ENCODE data around the gene UQCRC1.

UQCRC1 gene

GRCh38 chr3:48634661-48635221, 25.3 kb upstream of the UQCRC1 start:
- FAIRE-seq, result peak; percentile 85
- DNase-seq (ENCODE audit: insufficient read length, low spot score), result peak; percentile 82

GRCh38 chr3:48633743-48634142, 24.3 kb upstream of the UQCRC1 start:
- FAIRE-seq (no peak), DNase-seq (ENCODE audit: insufficient read length, low spot score) (no peak)

- DNase-seq (ENCODE audit: insufficient read length, low spot score) (no peak), FAIRE-seq (no peak)
Measured at GRCh38 chr3:48633256-48633655, 23.8 kb upstream of the UQCRC1 start.

GRCh38 chr3:48631516-48632448, 22.3 kb upstream of the UQCRC1 start:
- DNase-seq (ENCODE audit: insufficient read length, low spot score) (no peak), FAIRE-seq (no peak)

GRCh38 chr3:48630833-48631232, 21.4 kb upstream of the UQCRC1 start:
- FAIRE-seq, result no peak

GRCh38 chr3:48630407-48630806, 21.0 kb upstream of the UQCRC1 start:
- no peak for FAIRE-seq

More at GRCh38 chr3:48630833-48631232, 21.4 kb upstream of the UQCRC1 start:
- no peak for DNase-seq (ENCODE audit: insufficient read length, low spot score)

GRCh38 chr3:48629894-48630293, 20.4 kb upstream of the UQCRC1 start:
- FAIRE-seq, result no peak

More at GRCh38 chr3:48630407-48630806, 21.0 kb upstream of the UQCRC1 start:
- DNase-seq (ENCODE audit: insufficient read length, low spot score), result no peak

GRCh38 chr3:48628277-48629017, 19.0 kb upstream of the UQCRC1 start:
- DNase-seq (ENCODE audit: insufficient read length, low spot score) (no peak), FAIRE-seq (no peak)

More at GRCh38 chr3:48629894-48630293, 20.4 kb upstream of the UQCRC1 start:
- no peak for DNase-seq (ENCODE audit: insufficient read length, low spot score)

GRCh38 chr3:48625600-48625999, 16.2 kb upstream of the UQCRC1 start:
- FAIRE-seq (no peak), DNase-seq (ENCODE audit: insufficient read length, low spot score) (no peak)

- FAIRE-seq, result no peak
- DNase-seq (ENCODE audit: insufficient read length, low spot score), result no peak
Measured at GRCh38 chr3:48624767-48625166, 15.3 kb upstream of the UQCRC1 start.

- FAIRE-seq, result no peak
- no peak for DNase-seq (ENCODE audit: insufficient read length, low spot score)
Measured at GRCh38 chr3:48623851-48624547, 14.6 kb upstream of the UQCRC1 start.

GRCh38 chr3:48621461-48621869, 12.0 kb upstream of the UQCRC1 start, which contains the start of gene TMEM89:
TSS of gene TMEM89 (minus strand) at chr3:48621769. CDS start at chr3:48621756, 13 bp downstream.
- DNase-seq (ENCODE audit: insufficient read length, low spot score), result no peak

GRCh38 chr3:48619541-48620524, 10.4 kb upstream of the UQCRC1 start:
- DNase-seq (ENCODE audit: insufficient read length, low spot score) (no peak), FAIRE-seq (no peak)

More at GRCh38 chr3:48621461-48621869, 12.0 kb upstream of the UQCRC1 start, which contains the start of gene TMEM89:
- FAIRE-seq, result no peak

GRCh38 chr3:48617559-48617958, 8.1 kb upstream of the UQCRC1 start:
- FAIRE-seq (no peak), DNase-seq (ENCODE audit: insufficient read length, low spot score) (no peak)

GRCh38 chr3:48614044-48614443, 4.6 kb upstream of the UQCRC1 start:
- FAIRE-seq (no peak), DNase-seq (ENCODE audit: insufficient read length, low spot score) (no peak)

GRCh38 chr3:48612309-48612708, 2.9 kb upstream of the UQCRC1 start:
- DNase-seq (ENCODE audit: insufficient read length, low spot score) (no peak), FAIRE-seq (no peak)

- FAIRE-seq (no peak), DNase-seq (ENCODE audit: insufficient read length, low spot score) (no peak)
Measured at GRCh38 chr3:48607519-48607918, 1.9 kb downstream of the UQCRC1 start.

- DNase-seq (ENCODE audit: insufficient read length, low spot score) (no peak), FAIRE-seq (no peak)
Measured at GRCh38 chr3:48601622-48601994, 7.8 kb downstream of the UQCRC1 start.
